Effector memory CD4-positive, alpha-beta T cell (primary cell): Measurements from ENCODE around the gene DDX5.
A peak's percentile ranks its signal among the peaks of the same experiment; 100 is the strongest.

Experiments used
- DNase-seq, 3 donors: peaks; one replicate each; pipeline ENCODE4 v3.0.0-alpha.2; 2020
- H3K27ac ChIP-seq: 2 replicates; pipeline ENCODE4 v1.7.0; 2013; ENCODE audit warnings: mild to moderate bottlenecking, low read length, moderate library complexity; ENCODE audit not compliant: insufficient read depth, poor library complexity, severe bottlenecking
- H3K27me3 ChIP-seq: replicated peaks from 2 replicates; pipeline ENCODE4 v1.7.0; 2013; ENCODE audit warnings: mild to moderate bottlenecking, low read length; ENCODE audit not compliant: insufficient read depth, control insufficient read depth, poor library complexity, severe bottlenecking
- H3K36me3 ChIP-seq: 2 replicates; pipeline ENCODE4 v1.7.0; 2013; ENCODE audit warnings: mild to moderate bottlenecking, low read length, moderate library complexity; ENCODE audit not compliant: control insufficient read depth, insufficient read depth
- H3K4me1 ChIP-seq: 2 replicates; pipeline ENCODE4 v1.7.0; 2013; ENCODE audit warnings: low read length, mild to moderate bottlenecking; ENCODE audit not compliant: control insufficient read depth, insufficient read depth, poor library complexity, severe bottlenecking
- H3K4me3 ChIP-seq: 2 replicates; pipeline ENCODE4 v1.7.0; 2013; ENCODE audit warnings: low read length, low read depth, mild to moderate bottlenecking; ENCODE audit not compliant: insufficient read depth, poor library complexity, severe bottlenecking
- H3K9me3 ChIP-seq: 2 replicates; pipeline ENCODE4 v1.7.0; 2013; ENCODE audit warnings: mild to moderate bottlenecking, low read length, moderate library complexity; ENCODE audit not compliant: control insufficient read depth
- total RNA-seq, 3 donors: gene quantifications; one replicate each; lab custom pipeline; 2026; lab: John Stamatoyannopoulos, UW

Gene DDX5
- total RNA-seq, result 2,480 to 3,325 (median 3,096) reads per million in 3 donors

DNA sequence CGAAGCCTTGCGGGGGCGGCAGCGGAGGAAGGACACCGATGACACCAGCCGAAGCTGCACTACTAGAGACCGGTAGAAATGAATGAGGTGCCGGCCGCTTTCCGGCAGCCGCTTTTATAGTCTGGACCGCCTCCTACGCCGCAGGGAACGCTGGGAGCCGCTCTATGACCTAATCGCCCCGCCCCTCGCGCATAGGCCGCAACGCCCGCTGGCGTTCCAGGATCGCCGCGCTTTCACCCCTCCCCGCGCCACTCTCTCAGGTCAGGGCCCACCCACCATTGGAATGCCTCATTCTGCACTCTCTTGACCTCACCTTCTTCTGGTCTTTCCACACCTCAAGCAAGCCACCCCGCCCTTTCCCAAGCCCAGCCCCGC is at the start of gene DDX5:
Gene DDX5 (minus strand): TSS at position 89 of the 375 bp plus-strand sequence. CDS start 170 bp downstream, outside the sequence.
- Histone ChIP-seq H3K4me1 (peaks cover 34% of the 10 kb centered on the region), H3K27me3 (no peaks in the 10 kb centered on the region), H3K36me3 (peaks cover 54% of the 10 kb centered on the region), H3K4me3 (peak within 1 kb of the TSS; percentile 95), H3K27ac (peak within 1 kb of the TSS; percentile 98), H3K9me3 (no peaks in the 10 kb centered on the region)
- DNase-seq, result peak; percentile 95 to 97 (median 95)

- H3K4me3 ChIP-seq, result no peak overlapping the region
- no peak for DNase-seq
- H3K27ac ChIP-seq, result no peak overlapping the region
- H3K27me3 ChIP-seq, result no peaks in the 10 kb centered on the region
- no peaks in the 10 kb centered on the region for H3K9me3 ChIP-seq
- peaks cover 30% of the 10 kb centered on the region for H3K36me3 ChIP-seq
- no peaks in the 10 kb centered on the region for H3K4me1 ChIP-seq
Observed at GRCh38 chr17:64555281-64555680, 49.2 kb upstream of the DDX5 start.

DNA sequence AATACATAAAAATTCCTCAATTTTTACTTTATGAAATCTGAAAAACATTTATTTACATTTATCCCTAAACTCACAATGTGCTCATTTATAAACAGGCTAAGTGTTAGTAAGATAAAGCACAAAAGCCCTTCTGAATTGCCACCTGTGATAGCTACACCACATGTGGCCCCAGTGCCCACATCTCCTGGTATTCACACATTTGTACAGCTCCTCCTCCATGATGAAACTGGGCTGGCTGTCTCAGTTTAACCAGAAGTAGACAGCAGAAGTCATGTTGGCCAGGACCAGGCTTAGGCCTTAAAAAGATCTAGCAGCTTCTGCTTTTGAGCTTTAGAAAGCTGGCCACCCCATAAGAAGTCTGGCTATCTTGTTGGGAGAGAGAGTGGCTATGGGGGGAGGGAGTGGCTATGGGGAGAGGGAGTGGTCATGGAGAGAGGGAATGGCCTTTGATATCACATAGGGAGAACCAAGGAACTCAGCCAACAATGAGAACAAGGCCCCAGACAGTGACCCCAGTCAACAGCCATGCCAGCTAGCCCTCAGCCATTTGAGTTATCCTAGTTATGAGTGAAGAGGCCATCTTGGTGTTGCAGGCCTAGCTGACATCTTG is 48.0 kb upstream of the DDX5 start:
- H3K4me1 ChIP-seq, result no peaks in the 10 kb centered on the region
- no peaks in the 10 kb centered on the region for H3K9me3 ChIP-seq
- peaks cover 30% of the 10 kb centered on the region for H3K36me3 ChIP-seq

DNA sequence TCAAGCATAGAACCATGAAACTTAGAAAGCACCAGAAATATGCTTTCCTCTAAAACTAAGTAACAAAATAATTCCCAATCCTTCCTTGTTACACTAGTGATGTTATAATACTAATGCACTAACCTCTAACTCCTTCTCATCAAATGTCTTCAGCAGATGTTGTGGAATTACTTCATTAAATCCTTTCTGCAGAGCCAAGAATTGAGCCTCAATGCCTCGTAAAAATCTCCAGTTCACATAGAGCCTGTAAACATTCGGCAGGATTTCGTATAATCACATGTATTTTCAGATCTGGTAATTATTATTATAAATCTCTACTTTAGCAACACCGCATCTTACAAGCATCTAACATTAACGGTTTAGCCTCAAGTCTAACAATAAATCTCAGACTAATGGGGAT is 45.4 kb upstream of the DDX5 start:
- no peak overlapping the region for H3K27ac ChIP-seq
- no peaks in the 10 kb centered on the region for H3K27me3 ChIP-seq
- H3K36me3 ChIP-seq, result peaks cover 40% of the 10 kb centered on the region
- no peaks in the 10 kb centered on the region for H3K9me3 ChIP-seq
- no peak for DNase-seq
- H3K4me1 ChIP-seq, result no peaks in the 10 kb centered on the region
- no peak overlapping the region for H3K4me3 ChIP-seq

More for the DNA sequence above, 48.0 kb upstream of the DDX5 start:
- Histone ChIP-seq H3K27ac (no peak overlapping the region), H3K27me3 (no peaks in the 10 kb centered on the region), H3K4me3 (no peak overlapping the region)
- no peak for DNase-seq

DNA sequence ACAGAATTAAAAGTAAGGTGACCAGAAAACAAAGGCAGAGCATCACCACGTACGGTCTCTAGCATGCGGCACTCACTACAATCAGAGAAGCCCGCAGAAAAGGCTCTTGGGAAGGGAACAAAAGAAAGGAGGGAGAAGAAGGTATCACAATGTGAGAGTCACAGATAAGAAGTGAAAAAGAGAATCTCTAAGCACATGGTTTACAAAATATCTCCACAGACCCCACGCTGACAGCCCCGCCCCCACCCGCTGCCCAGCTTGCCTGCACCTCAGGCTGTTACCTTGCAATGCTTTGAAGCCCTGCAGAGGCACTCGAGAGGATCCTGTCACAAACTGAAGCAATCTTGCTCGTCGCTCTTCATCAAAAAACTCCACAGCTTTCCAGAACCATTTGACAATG is 41.2 kb upstream of the DDX5 start:
- DNase-seq, result no peak
- Histone ChIP-seq H3K4me3 (no peak overlapping the region), H3K36me3 (peaks cover 38% of the 10 kb centered on the region), H3K27me3 (no peaks in the 10 kb centered on the region), H3K27ac (no peak overlapping the region), H3K4me1 (no peaks in the 10 kb centered on the region), H3K9me3 (no peaks in the 10 kb centered on the region)

DNA sequence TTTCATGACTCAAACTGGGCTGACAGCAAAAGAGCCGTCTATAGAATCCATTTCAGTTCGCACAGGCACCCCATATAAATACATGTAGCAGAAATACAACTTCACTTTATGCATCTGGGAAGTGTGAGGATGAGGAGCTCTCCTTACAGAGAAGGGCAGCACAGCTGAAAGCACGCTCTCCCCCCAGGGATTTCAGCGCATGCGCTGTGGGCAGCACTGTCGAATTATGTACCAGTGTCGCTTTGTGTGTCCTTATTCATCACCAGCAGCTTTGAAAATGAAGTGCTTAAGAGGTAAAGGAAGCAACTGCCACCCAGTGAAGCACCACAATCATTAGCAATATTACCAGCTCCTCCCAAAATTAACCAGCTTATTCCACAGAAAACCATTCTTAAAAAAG is 40.6 kb upstream of the DDX5 start:
- no peak overlapping the region for H3K27ac ChIP-seq
- no peaks in the 10 kb centered on the region for H3K27me3 ChIP-seq
- no peaks in the 10 kb centered on the region for H3K4me1 ChIP-seq
- H3K36me3 ChIP-seq, result peaks cover 41% of the 10 kb centered on the region
- DNase-seq, result no peak
- no peak overlapping the region for H3K4me3 ChIP-seq
- no peaks in the 10 kb centered on the region for H3K9me3 ChIP-seq

DNA sequence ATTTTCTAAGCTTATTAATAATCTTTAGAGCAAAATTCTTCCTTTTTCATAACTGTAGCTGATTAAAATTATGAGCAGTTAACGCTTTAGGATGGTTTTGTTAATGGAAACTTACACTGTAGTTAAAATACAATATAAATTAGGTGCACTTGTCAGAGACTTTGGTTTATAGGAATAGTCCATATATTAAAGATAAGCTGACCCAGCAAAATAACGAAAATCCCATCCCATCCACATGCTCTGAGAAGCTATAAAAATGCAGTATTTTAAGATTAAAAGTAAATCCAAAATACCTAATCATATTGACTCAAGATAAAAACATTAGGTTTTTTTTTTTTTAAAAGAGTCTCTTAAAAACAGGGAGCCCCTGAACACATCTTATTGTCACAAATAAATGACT is 38.7 kb upstream of the DDX5 start:
- DNase-seq, result no peak
- Histone ChIP-seq H3K27me3 (no peaks in the 10 kb centered on the region), H3K9me3 (no peaks in the 10 kb centered on the region), H3K27ac (no peak overlapping the region), H3K4me3 (no peak overlapping the region), H3K36me3 (peaks cover 40% of the 10 kb centered on the region), H3K4me1 (no peaks in the 10 kb centered on the region)

- no peak overlapping the region for H3K27ac ChIP-seq
- H3K9me3 ChIP-seq, result no peaks in the 10 kb centered on the region
- no peak overlapping the region for H3K4me3 ChIP-seq
- H3K4me1 ChIP-seq, result no peaks in the 10 kb centered on the region
- DNase-seq, result no peak
- peaks cover 37% of the 10 kb centered on the region for H3K36me3 ChIP-seq
- H3K27me3 ChIP-seq, result no peaks in the 10 kb centered on the region
Observed at GRCh38 chr17:64540118-64540776, 34.2 kb upstream of the DDX5 start.

GRCh38 chr17:64538508-64539130 is 32.5 kb upstream of the DDX5 start:
- no peaks in the 10 kb centered on the region for H3K4me1 ChIP-seq
- no peak for DNase-seq
- H3K27me3 ChIP-seq, result no peaks in the 10 kb centered on the region
- H3K36me3 ChIP-seq, result peaks cover 42% of the 10 kb centered on the region
- no peak overlapping the region for H3K27ac ChIP-seq
- no peaks in the 10 kb centered on the region for H3K9me3 ChIP-seq
- no peak overlapping the region for H3K4me3 ChIP-seq

DNA sequence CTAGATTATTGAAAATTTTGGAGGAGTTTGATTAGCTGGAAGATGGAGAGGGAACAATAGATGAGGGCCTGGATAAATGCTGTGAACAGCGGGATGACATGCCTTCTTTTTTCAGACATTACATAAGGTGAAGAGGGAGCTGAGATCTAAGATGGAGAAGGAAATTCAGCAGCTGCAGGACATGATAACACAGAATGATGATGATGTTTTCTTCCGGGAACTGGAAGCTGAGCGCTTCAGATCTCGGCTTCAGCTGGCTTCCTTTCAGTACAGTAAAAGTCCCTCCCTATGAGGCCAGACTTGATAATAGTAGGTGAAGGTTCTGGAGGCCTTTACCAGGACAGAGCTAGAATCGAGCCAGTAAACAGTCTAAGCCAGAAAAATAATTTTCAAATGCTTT is 31.4 kb upstream of the DDX5 start:
- Histone ChIP-seq H3K36me3 (peaks cover 53% of the 10 kb centered on the region), H3K9me3 (no peaks in the 10 kb centered on the region), H3K27me3 (no peaks in the 10 kb centered on the region), H3K27ac (no peak overlapping the region), H3K4me1 (no peaks in the 10 kb centered on the region), H3K4me3 (no peak overlapping the region)
- no peak for DNase-seq
